ENCODE data around the gene INO80B. TPM values are rescaled to one million over a fixed set of nuclear protein-coding genes. Genes with fewer than 3 reads are reported as not detected.
A peak's percentile ranks its signal among the peaks of the same experiment; 100 is the strongest.

INO80B gene
- 10 to 100 TPM; 24.2 to 25.6 TPM for total RNA-seq

DNA sequence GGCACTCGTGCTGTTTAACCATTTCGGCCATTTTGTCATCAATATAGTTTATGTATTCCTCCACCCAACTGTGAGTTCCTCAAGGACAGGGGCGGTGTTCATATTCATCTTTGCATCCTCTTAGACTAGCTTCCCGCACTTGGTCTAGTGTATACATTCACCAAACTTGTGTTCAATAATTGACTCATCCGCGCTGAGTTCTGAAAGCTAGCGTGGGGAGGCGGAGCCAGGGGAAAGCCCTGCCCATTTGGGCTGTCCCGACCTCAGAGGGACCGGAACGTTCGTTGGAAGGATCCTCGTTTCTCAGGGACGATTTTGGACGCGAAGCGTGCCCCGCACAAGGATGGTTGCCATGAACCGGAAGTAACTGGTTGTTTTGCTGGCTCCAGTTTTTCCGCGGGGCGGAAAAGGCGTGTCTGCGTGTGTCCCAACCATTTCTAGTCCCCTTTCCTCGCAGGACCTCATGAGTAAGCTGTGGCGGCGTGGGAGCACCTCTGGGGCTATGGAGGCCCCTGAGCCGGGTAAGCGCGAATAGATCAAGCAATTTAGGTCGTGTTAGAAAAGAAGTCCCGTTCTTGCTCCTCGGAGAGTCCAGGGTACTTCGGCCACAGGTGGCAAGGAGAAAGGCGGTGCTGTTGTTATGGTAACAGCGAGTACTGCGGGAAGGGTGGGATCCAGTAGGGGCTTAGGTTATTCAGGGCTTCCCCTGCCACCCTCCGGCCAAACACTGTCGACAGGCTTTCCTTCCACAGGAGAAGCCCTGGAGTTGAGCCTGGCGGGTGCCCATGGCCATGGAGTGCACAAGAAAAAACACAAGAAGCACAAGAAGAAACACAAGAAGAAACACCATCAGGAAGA lies at the start of gene INO80B:
TSS of gene INO80B (plus strand) at position 434 of the 858 bp plus-strand sequence. CDS start at position 464, 30 bp downstream.
- peak; percentile 98 for DNase-seq
- H3K9me3 Mint-ChIP-seq (ENCODE audit: low read depth) = no peaks in the 10 kb centered on the region
- POLR2A ChIA-PET = interaction anchor here (0.6 to 1.3 kb wide), 8 partner anchors 12 to 76 kb away, joined by 3 to 16 read pairs (median 4); partner anchors contain the start of genes AUP1, CCDC142, DQX1 and TTC31

DNA sequence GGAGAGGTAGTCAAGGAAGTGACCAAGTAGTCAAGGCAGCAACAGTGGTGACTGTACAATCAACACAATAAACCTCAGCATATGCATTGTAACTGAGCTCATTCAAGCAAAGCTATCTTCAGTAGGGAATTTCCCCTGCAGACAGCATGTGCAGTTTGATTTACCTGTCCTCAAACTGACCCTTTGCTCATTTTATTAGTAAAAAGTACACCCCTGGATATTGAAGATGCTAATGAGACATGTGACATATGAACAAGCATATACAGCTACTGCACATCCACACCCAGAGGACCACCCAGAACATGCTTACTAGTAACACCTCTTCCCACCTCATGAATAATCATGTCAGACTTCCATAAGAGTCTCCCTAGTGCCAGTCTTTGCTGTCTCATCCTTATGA lies 48.9 kb upstream of the INO80B start:
- Mint-ChIP-seq H3K27ac (no peak overlapping the region), H3K36me3 (ENCODE audit: low read depth) (no peaks in the 10 kb centered on the region), H3K4me1 (no peaks in the 10 kb centered on the region), H3K9me3 (ENCODE audit: low read depth) (no peaks in the 10 kb centered on the region), H3K4me3 (no peak overlapping the region), H3K27me3 (peaks cover 3% of the 10 kb centered on the region)
- intact Hi-C loops (cut with DNase I, micrococcal nuclease) = no loop called here
- ATAC-seq (peak; percentile 44), DNase-seq (no peak)
- POLR2A ChIA-PET = no interaction called here
- CTCF ChIA-PET = interaction anchor here (0.5 kb wide), 1 partner anchor 97 kb away, joined by 3 read pairs; no protein-coding TSS in a partner anchor

More for the DNA sequence above, at the start of gene INO80B:
- CTCF ChIA-PET = interaction anchor here (0.6 to 6.6 kb wide), 12 partner anchors 12 to 205 kb away, joined by 3 to 62 read pairs (median 8); partner anchors contain the start of genes AUP1, CCDC142, HTRA2 and MRPL53
- Mint-ChIP-seq H3K27ac (peak within 1 kb of the TSS; percentile 98), H3K27me3 (no peaks in the 10 kb centered on the region), H3K4me3 (peak within 1 kb of the TSS; percentile 90), H3K36me3 (ENCODE audit: low read depth) (peaks cover 23% of the 10 kb centered on the region), H3K4me1 (peaks cover 43% of the 10 kb centered on the region)
- ATAC-seq = peak; percentile 59
- intact Hi-C loops (cut with DNase I, micrococcal nuclease) = loop anchor here (1.0 to 5.0 kb wide), 14 partner anchors 14 to 1220 kb away; partner anchors contain the start of genes AUP1 (in 2 of the 2), C2orf81 (in 2 of the 2), HTRA2 (in 2 of the 2) and PCGF1 (in 2 of the 2)

DNA sequence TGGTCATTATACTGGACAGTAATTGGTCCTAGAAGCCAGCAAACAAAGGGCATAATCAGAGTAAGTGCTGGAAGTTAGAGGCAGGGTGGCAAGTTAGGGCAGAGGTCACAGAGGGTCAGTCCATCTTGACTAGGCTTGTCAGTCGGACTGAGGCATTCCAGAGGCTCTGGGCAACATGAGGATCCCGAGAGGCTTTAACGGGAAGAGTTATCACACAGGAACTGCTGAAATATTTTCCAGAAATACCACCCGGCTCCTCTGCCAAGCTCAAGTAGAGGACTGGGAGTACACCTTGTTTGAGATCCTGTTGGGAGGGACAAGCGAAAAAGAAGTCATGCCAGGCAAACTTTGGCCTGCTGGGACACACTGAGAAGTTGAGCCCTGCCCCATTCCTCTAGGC lies 47.2 kb upstream of the INO80B start:
- ChIA-PET CTCF (interaction anchor here (1.6 kb wide), 1 partner anchor 9 kb away, joined by 3 read pairs; no protein-coding TSS in a partner anchor), POLR2A (no interaction called here)
- Mint-ChIP-seq H3K4me3 (no peak overlapping the region), H3K27me3 (peaks cover 3% of the 10 kb centered on the region), H3K4me1 (no peaks in the 10 kb centered on the region), H3K27ac (no peak overlapping the region), H3K9me3 (ENCODE audit: low read depth) (no peaks in the 10 kb centered on the region), H3K36me3 (ENCODE audit: low read depth) (no peaks in the 10 kb centered on the region)
- intact Hi-C loops (cut with DNase I, micrococcal nuclease) = no loop called here
- DNase-seq = no peak
- ATAC-seq = no peak

DNA sequence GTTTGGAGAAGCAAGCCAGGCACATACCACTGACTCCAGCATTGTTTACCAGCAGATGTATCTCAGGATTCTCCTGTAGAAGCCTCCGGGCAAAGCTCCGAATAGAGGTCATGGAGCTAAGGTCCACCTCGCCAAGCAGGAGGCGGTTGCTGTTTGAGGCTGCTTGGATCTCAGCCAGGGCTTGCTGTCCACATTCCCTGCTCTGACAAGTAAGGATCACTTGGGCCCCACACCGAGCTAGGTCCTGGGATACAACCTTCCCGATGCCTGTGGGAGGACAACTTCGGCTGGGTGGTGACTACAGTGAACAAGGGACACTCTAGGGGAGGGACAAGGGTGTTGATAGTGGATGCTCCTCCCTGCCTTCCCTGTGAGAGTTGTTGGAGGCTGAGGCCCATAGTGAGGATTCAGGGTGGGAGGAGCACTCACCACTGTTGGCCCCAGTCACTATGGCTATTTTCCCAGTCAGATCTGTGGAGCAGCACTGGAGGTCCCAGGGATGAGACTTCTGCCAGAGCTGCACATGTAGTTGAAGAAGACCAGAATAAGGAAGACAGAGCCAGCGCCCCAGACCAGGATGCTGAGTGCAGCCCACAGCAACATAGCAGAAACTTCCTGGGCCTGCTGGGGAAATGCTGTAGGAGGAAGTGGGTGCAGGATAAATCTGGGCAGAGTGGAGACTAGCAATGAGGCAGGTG lies 41.7 kb upstream of the INO80B start:
- Mint-ChIP-seq H3K36me3 (ENCODE audit: low read depth) (no peaks in the 10 kb centered on the region), H3K9me3 (ENCODE audit: low read depth) (no peaks in the 10 kb centered on the region), H3K27me3 (peaks cover 2% of the 10 kb centered on the region), H3K27ac (no peak overlapping the region), H3K4me1 (peaks cover 21% of the 10 kb centered on the region), H3K4me3 (no peak overlapping the region)
- ChIA-PET CTCF (interaction anchor here (0.8 to 2.0 kb wide), 4 partner anchors 22 to 100 kb away, joined by 3 to 5 read pairs (median 4); no protein-coding TSS in a partner anchor), POLR2A (interaction anchor here (0.6 kb wide), 2 partner anchors 8 to 941 kb away, joined by 3 to 7 read pairs; no protein-coding TSS in a partner anchor)
- intact Hi-C loops (cut with DNase I, micrococcal nuclease) = no loop called here
- ATAC-seq (no peak), DNase-seq (no peak)

DNA sequence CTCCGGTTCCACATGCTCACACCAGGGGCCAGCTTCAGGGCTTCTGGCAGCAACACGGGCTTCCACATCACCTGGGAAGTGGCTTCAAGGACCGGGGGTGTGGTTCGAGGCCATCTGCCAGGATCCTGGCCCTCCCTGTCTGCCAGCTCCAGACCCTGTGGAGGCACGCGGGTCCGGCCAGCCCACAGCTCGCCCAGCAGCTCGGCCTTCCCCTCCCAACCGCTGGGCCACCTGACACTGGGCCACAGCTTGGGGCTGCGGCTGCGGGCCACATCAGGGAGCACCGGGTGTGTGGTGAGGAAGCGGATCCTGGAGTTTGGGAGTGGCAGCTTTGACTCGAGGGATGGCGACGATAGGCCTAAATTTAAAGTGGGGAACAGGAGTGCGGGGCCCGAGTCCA lies 40.4 kb upstream of the INO80B start:
- ChIA-PET CTCF (interaction anchor here (0.9 to 2.0 kb wide), 2 partner anchors 23 to 79 kb away, joined by 3 to 5 read pairs; no protein-coding TSS in a partner anchor), POLR2A (interaction anchor here (0.8 kb wide), 1 partner anchor 215 kb away, joined by 3 read pairs; no protein-coding TSS in a partner anchor)
- no peak for DNase-seq
- Mint-ChIP-seq H3K9me3 (ENCODE audit: low read depth) (no peaks in the 10 kb centered on the region), H3K4me1 (peaks cover 21% of the 10 kb centered on the region), H3K4me3 (peak overlapping the region; percentile 68), H3K36me3 (ENCODE audit: low read depth) (no peaks in the 10 kb centered on the region), H3K27ac (no peak overlapping the region), H3K27me3 (peaks cover under 1% of the 10 kb centered on the region)
- ATAC-seq = no peak
- intact Hi-C loops (cut with DNase I, micrococcal nuclease) = no loop called here

DNA sequence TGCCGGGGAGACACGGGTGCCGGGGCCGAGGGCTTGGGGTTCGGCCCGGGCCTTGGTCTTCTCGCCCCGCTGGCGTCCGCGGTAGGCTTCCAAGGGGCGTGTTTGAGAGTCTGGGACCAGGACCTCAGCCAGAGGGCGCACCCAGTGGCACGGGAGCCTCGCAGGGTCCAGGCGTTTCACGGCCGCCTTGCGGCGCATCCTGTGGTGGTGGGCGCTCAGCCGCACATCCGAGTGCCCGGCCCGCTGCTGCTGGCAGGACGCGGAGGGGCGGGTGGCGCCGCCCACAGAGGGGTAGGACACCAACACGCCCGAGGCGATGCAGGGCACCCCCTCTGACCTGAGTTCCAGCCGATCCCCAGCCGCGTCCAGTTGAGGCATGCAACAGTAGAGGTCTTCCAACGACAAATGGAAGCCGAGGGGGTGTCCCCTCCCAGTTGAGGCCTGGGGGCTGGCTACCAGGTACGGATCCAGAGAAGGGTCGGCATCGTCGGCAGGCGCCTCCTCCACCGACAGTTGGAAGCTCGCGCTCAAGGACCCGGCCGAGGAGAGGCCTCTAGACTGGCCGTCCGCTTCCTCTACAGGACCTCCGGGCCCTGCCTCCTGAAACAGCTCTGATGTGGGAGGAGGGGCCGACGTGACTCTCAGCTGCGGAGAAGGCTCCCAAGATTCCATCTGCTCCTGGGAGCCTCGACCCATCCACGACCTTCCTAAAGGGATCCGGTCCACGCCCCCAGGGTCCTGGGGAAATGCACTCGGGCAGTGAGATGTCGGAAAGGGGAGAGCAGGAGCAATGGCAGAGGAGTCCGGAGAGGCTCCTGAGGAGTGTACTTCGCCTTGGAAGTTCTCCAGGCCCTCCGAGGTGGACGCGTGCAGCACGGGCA lies 39.8 kb upstream of the INO80B start:
- no peaks in the 10 kb centered on the region for H3K9me3 Mint-ChIP-seq (ENCODE audit: low read depth)
- peaks cover 24% of the 10 kb centered on the region for H3K4me1 Mint-ChIP-seq
- POLR2A ChIA-PET = no interaction called here
- peak overlapping the region; percentile 68 for H3K4me3 Mint-ChIP-seq
- peak; percentile 49 for DNase-seq
- CTCF ChIA-PET = interaction anchor here (0.6 to 2.0 kb wide), 5 partner anchors 9 to 80 kb away, joined by 3 to 9 read pairs (median 3); no protein-coding TSS in a partner anchor
- no peaks in the 10 kb centered on the region for H3K36me3 Mint-ChIP-seq (ENCODE audit: low read depth)
- peak overlapping the region; percentile 74 for H3K27ac Mint-ChIP-seq
- intact Hi-C loops (cut with DNase I, micrococcal nuclease) = no loop called here
- ATAC-seq = peak; percentile 39
- no peaks in the 10 kb centered on the region for H3K27me3 Mint-ChIP-seq

DNA sequence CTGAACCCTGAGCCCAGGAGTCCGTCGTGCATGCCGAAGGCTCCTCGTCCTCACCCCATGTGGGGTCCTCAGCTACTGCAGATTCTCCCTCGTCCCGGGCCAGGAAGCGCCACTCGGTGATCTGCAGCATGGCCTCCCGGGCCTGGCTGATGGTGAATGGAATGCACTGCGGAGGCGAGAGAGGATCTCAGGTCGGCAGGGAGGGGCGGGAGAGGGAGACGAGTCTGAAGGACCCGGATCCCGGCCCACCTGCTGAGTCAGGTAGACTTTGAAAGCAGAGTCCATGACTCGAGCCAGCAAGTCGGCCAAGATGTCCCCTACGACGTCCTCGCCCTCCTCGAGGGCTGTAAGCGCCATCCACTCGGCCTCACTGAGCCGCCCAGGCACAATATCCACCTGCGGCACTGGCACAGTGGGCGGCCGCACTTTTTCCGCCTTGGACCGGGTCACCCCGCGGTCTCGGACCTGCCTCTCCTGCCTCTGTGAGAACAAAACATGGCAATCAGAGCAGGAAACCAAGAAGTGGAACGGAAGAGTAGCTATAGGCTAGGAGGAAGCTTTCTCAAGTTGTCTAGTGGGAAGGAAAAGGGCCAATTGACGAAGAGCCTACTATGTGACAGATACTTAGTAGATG lies 39.0 kb upstream of the INO80B start:
- peak overlapping the region; percentile 74 for H3K27ac Mint-ChIP-seq
- POLR2A ChIA-PET = no interaction called here
- H3K36me3 Mint-ChIP-seq (ENCODE audit: low read depth) = no peaks in the 10 kb centered on the region
- H3K9me3 Mint-ChIP-seq (ENCODE audit: low read depth) = no peaks in the 10 kb centered on the region
- peak overlapping the region; percentile 68 for H3K4me3 Mint-ChIP-seq
- no peaks in the 10 kb centered on the region for H3K27me3 Mint-ChIP-seq
- peaks cover 29% of the 10 kb centered on the region for H3K4me1 Mint-ChIP-seq
- DNase-seq = peak; percentile 39
- intact Hi-C loops (cut with DNase I, micrococcal nuclease) = no loop called here
- CTCF ChIA-PET = interaction anchor here (0.6 to 1.5 kb wide), 5 partner anchors 9 to 81 kb away, joined by 3 to 9 read pairs (median 3); no protein-coding TSS in a partner anchor
- peak; percentile 27 for ATAC-seq

DNA sequence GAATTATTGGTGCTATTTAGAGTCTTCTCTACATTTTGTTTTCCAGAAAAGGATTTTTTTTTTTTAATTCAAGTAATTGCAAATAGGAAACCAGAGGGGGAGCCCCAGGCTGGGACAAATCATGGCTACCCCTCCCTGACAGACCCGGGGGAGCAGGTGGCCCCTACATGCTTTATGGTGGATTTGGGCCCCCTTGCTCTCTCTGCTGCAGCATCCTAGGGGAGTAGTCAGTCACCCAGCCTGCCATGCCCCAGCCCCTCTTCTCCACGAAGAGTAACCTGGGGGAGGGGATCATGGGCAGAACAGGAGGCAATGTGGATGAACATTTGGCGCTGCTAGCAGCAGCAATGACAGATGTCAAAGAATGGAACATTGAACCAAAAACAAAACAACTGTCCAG lies 38.1 kb upstream of the INO80B start:
- intact Hi-C loops (cut with DNase I, micrococcal nuclease) = no loop called here
- CTCF ChIA-PET = interaction anchor here (0.8 to 1.5 kb wide), 2 partner anchors 26 to 75 kb away, joined by 4 to 9 read pairs; no protein-coding TSS in a partner anchor
- H3K27me3 Mint-ChIP-seq = no peaks in the 10 kb centered on the region

DNA sequence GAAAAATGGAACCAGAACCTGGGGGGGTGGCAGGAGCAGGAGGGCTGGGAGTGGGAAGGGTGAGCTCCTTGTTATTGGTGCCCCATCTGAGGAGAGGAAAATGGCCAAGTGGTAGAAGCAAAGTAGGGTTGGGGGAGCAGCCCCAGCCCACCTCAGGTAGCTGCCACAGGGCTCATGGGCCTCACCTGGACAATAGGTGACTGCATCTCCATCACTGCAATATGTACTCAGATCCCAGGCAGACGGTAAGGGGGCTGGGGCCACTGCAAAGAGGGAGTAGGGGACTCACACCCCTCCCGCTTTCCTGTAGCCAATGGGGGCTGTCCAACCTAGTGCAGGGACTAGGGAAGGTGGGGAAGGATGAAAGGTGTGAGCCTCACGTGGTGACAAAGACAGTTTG lies 37.7 kb upstream of the INO80B start:
- no peak overlapping the region for H3K4me3 Mint-ChIP-seq
- DNase-seq (no peak), ATAC-seq (no peak)
- peaks cover 36% of the 10 kb centered on the region for H3K4me1 Mint-ChIP-seq
- no peaks in the 10 kb centered on the region for H3K27me3 Mint-ChIP-seq
- H3K9me3 Mint-ChIP-seq (ENCODE audit: low read depth) = no peaks in the 10 kb centered on the region
- ChIA-PET POLR2A (no interaction called here), CTCF (no interaction called here)
- H3K27ac Mint-ChIP-seq = no peak overlapping the region
- intact Hi-C loops (cut with DNase I, micrococcal nuclease) = no loop called here
- H3K36me3 Mint-ChIP-seq (ENCODE audit: low read depth) = no peaks in the 10 kb centered on the region

More for the DNA sequence above, 38.1 kb upstream of the INO80B start:
- DNase-seq (peak; percentile 41), ATAC-seq (no peak)
- Mint-ChIP-seq H3K36me3 (ENCODE audit: low read depth) (no peaks in the 10 kb centered on the region), H3K9me3 (ENCODE audit: low read depth) (no peaks in the 10 kb centered on the region), H3K4me1 (peaks cover 34% of the 10 kb centered on the region), H3K4me3 (peak overlapping the region; percentile 68), H3K27ac (no peak overlapping the region)
- POLR2A ChIA-PET = no interaction called here

DNA sequence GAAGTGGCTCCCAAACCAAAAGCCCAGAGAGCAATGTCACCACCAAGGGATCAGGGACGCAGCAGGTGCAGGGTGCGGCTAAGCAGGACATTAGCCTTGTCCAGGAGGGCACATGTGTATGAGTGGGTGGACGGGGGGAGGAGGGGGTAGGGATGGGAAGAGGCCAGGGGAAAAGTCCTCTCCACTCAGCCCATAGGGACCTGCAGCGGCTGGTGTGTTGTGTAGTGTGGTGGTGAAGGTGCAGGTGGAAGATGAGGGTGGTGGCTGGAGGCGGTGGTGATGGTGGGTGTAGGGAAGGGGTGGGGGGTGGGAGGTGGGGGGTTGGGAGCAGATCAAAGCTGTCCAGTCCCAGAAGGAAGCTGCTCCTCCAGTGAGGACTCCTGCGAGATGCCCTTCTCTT lies 37.1 kb upstream of the INO80B start:
- H3K36me3 Mint-ChIP-seq (ENCODE audit: low read depth) = peaks cover 1% of the 10 kb centered on the region
- H3K27me3 Mint-ChIP-seq = no peaks in the 10 kb centered on the region
- CTCF ChIA-PET = no interaction called here
- POLR2A ChIA-PET = no interaction called here
- DNase-seq = no peak
- H3K4me3 Mint-ChIP-seq = no peak overlapping the region
- intact Hi-C loops (cut with DNase I, micrococcal nuclease) = no loop called here
- no peaks in the 10 kb centered on the region for H3K9me3 Mint-ChIP-seq (ENCODE audit: low read depth)
- no peak for ATAC-seq
- peaks cover 40% of the 10 kb centered on the region for H3K4me1 Mint-ChIP-seq
- H3K27ac Mint-ChIP-seq = no peak overlapping the region

All from activated CD4-positive, alpha-beta T cell treated with anti-CD3 and anti-CD28 coated beads for 36 hours (primary cell).